NCI-H526 (cell line): ENCODE measurements around the gene RBKS.

Experiments used
- DNase-seq, 2 experiments: peaks; one replicate each; lab custom pipeline; 2025; lab: John Stamatoyannopoulos, UW

Gene RBKS

DNA sequence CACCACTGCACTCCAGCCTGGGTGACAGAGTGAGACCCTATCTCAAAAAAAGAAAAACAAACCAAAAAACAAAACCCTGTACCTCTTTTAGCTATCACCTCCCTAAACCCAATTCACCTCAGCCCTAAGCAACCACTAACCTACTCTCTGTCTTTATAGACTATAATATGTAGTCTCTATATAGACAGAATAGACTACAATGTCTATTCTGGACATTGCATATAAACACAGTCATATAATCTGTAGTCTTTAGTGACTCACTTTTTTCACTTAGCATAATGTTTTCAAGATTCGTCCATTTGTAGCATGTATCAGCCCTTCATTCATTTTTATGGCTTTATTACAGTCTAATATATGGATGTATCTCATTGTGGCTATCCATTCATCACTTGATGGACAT lies 155.9 kb downstream of the RBKS start:
- no peak for DNase-seq
